Chondrocyte (in vitro differentiated cells): ENCODE data around the gene MSMP. TPM values are rescaled to one million over a fixed set of nuclear protein-coding genes. Genes with fewer than 3 reads are reported as not detected.

ENCODE experiments used
- DNase-seq: peaks from one replicate; pipeline ENCODE4 v3.0.0; 2021; ENCODE audit warnings: mixed read lengths, low spot score
- H3K27ac Mint-ChIP-seq: one replicate; pipeline ENCODE4 v1.8.0; 2021; ENCODE audit warnings: mild to moderate bottlenecking, moderate library complexity, mixed read lengths; ENCODE audit not compliant: unreplicated experiment
- H3K27me3 Mint-ChIP-seq: 2 replicates; pipeline ENCODE4 v1.8.0; 2021; ENCODE audit warnings: low read depth, mixed read lengths
- H3K36me3 Mint-ChIP-seq: 2 replicates; pipeline ENCODE4 v1.8.0; 2021; ENCODE audit warnings: low read depth, mixed read lengths
- H3K4me1 Mint-ChIP-seq: 2 replicates; pipeline ENCODE4 v1.8.0; 2021; ENCODE audit warnings: low read depth, mild to moderate bottlenecking, mixed read lengths
- H3K4me3 Mint-ChIP-seq: one replicate; pipeline ENCODE4 v1.8.0; 2021; ENCODE audit warnings: mild to moderate bottlenecking, moderate library complexity, mixed read lengths; ENCODE audit not compliant: unreplicated experiment
- H3K9me3 Mint-ChIP-seq: 2 replicates; pipeline ENCODE4 v1.8.0; 2021; ENCODE audit warnings: low read depth, mixed read lengths
- CTCF ChIP-seq: fragments of 200-600 bp; sonication (generic); IDR thresholded peaks from 2 replicates; pipeline ENCODE4 v1.5.0; 2021; ENCODE audit warnings: antibody characterized with exemption, mild to moderate bottlenecking, moderate library complexity
- total RNA-seq: library from RNA; stranded (reverse); gene quantifications from 3 replicates; pipeline ENCODE4 v1.2.1, GENCODE V29; 2021

Gene MSMP
- total RNA-seq, 1 donor from 2014 or later: not detected

- Mint-ChIP-seq H3K4me1 (peaks cover 21% of the 10 kb centered on the region), H3K27me3 (no peaks in the 10 kb centered on the region), H3K4me3 (no peak overlapping the region), H3K9me3 (no peaks in the 10 kb centered on the region), H3K27ac (no peak overlapping the region), H3K36me3 (no peaks in the 10 kb centered on the region)
- no peak for DNase-seq
- TF ChIP-seq CTCF: no peak
Measured at GRCh38 chr9:35763803-35764202, 9.7 kb upstream of the MSMP start.

DNA sequence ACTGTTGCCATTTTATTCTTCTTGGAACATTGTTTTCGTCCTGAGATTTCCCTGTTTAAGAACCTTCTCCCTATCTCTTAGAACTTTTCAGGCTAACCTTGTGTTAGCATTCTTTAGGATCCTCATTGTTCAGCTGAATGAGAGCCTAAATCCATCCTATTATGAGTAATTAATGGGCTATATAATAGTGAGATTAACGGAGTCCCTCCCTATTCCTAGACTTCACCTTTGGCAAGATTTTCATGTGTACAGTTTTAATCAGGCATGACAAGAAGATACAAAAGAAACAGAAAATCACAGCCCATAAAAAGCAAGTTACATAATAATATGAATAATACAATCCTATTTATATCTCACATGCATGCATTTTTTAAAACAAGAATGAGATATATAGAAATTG, 9.1 kb upstream of the MSMP start:
- H3K9me3 Mint-ChIP-seq: no peaks in the 10 kb centered on the region
- H3K27me3 Mint-ChIP-seq: no peaks in the 10 kb centered on the region
- no peak overlapping the region for H3K27ac Mint-ChIP-seq
- peaks cover 27% of the 10 kb centered on the region for H3K4me1 Mint-ChIP-seq
- no peaks in the 10 kb centered on the region for H3K36me3 Mint-ChIP-seq
- no peak for DNase-seq
- no peak overlapping the region for H3K4me3 Mint-ChIP-seq
- TF ChIP-seq CTCF: no peak

DNA sequence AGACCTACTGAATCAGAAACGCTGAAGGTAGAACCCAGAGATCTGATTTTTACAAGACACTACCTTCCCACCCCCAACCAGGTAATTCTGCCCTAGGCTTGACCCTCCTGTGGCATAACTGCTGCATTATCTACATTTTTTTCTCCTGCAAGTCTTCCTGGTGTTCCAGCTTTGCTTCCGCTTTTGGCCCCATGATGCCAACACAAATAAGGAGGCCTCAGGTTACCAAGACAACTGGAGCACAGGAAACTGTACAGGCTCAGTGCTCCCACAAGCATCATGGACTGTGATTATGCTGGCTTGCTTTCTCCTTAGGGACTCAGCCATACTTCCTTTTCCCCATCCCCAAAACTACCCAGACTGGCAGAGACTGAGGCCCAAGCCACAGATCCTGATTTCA, 6.6 kb upstream of the MSMP start:
- TF ChIP-seq CTCF: no peak
- Mint-ChIP-seq H3K27ac (peak overlapping the region; percentile 84), H3K9me3 (no peaks in the 10 kb centered on the region), H3K4me3 (no peak overlapping the region), H3K4me1 (peaks cover 49% of the 10 kb centered on the region), H3K27me3 (no peaks in the 10 kb centered on the region), H3K36me3 (no peaks in the 10 kb centered on the region)
- DNase-seq: no peak

- no peaks in the 10 kb centered on the region for H3K27me3 Mint-ChIP-seq
- H3K9me3 Mint-ChIP-seq: no peaks in the 10 kb centered on the region
- no peak for DNase-seq
- H3K36me3 Mint-ChIP-seq: no peaks in the 10 kb centered on the region
- no peak for TF ChIP-seq CTCF
- H3K27ac Mint-ChIP-seq: peak overlapping the region; percentile 24
- H3K4me3 Mint-ChIP-seq: no peak overlapping the region
- H3K4me1 Mint-ChIP-seq: peaks cover 49% of the 10 kb centered on the region
Measured at GRCh38 chr9:35759795-35760194, 5.7 kb upstream of the MSMP start.

DNA sequence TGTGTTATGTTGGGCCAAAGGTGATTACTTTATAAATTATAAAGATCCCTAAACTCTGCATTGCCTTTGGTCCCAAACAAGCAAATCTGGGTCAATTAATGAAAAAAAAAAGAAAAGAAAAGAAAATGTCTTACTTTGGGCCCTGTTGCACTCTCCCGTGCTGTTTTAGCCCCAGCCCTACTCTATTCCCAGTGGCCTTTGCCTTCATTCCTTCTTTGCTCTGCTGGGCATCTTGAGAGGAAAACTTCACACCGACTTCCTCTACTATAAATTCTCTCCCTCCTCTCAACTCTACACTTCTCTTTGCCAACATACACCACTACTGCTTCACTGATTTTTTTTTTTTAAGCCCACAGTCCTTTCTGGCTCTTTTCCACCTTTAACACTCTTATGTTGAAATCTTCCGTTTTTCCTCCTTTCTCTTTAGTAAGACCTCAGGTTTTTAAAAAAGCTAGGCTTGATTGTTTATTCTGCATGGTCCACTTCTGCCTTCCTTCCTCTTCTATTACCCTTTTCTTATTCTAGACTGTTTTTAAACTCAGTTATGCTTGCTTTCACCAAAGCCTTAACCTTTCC, 4.5 kb upstream of the MSMP start:
- DNase-seq: no peak
- Mint-ChIP-seq H3K27ac (peak overlapping the region; percentile 41), H3K27me3 (no peaks in the 10 kb centered on the region), H3K4me3 (no peak overlapping the region), H3K4me1 (peaks cover 54% of the 10 kb centered on the region), H3K36me3 (peaks cover 6% of the 10 kb centered on the region), H3K9me3 (no peaks in the 10 kb centered on the region)
- no peak for TF ChIP-seq CTCF
